Posterior cingulate gyrus (tissue), 11 donors: Measurements from ENCODE around the gene KCNG2.

Source experiments
- DNase-seq, 10 donors: peaks; one replicate each; pipeline versions ENCODE4 v3.0.0 to v3.0.0-alpha.2; 2020 to 2021; ENCODE audit warnings: mixed read lengths in 3 of 10
- intact Hi-C: fragments of 100-400 bp; cut with DNase I; formaldehyde crosslinking; loops from one replicate; pipeline ENCODE4 v1.15.1; 2023

Gene KCNG2

GRCh38 chr18:79766308-79766707 is 31.4 kb upstream of the KCNG2 start:
- peak in 3 of 10 donors; percentile 5 to 70 (median 63) for DNase-seq
- intact Hi-C loops, result no loop called here

GRCh38 chr18:79768745-79769144 is 29.0 kb upstream of the KCNG2 start:
- intact Hi-C loops, result no loop called here
- DNase-seq, result no peak

- DNase-seq, result peak in 2 of 10 donors; percentile 3 to 55
- intact Hi-C loops, result no loop called here
Measured at GRCh38 chr18:79769698-79770500, 27.8 kb upstream of the KCNG2 start.

- intact Hi-C loops, result no loop called here
- DNase-seq, result peak in 2 of 10 donors; percentile 4 to 29
Measured at GRCh38 chr18:79770501-79770815, 27.3 kb upstream of the KCNG2 start.

- intact Hi-C loops, result no loop called here
- DNase-seq, result peak in 2 of 10 donors; percentile 4 to 32
Measured at GRCh38 chr18:79770826-79771225, 26.9 kb upstream of the KCNG2 start.

- intact Hi-C loops, result no loop called here
Measured at GRCh38 chr18:79771446-79772107, 26.2 kb upstream of the KCNG2 start.

GRCh38 chr18:79772108-79772864 is 25.5 kb upstream of the KCNG2 start:
- DNase-seq, result peak in 2 of 10 donors; percentile 66 to 82

More at GRCh38 chr18:79771446-79772107, 26.2 kb upstream of the KCNG2 start:
- DNase-seq, result peak in 2 of 10 donors; percentile 1 to 39

GRCh38 chr18:79772865-79773696 is 24.7 kb upstream of the KCNG2 start:
- DNase-seq, result peak in 3 of 10 donors; percentile 2 to 62 (median 35)
- intact Hi-C loops, result no loop called here

More at GRCh38 chr18:79772108-79772864, 25.5 kb upstream of the KCNG2 start:
- intact Hi-C loops, result no loop called here

- intact Hi-C loops, result no loop called here
Measured at GRCh38 chr18:79774111-79774510, 23.6 kb upstream of the KCNG2 start.

GRCh38 chr18:79775441-79776221 is 22.1 kb upstream of the KCNG2 start:
- intact Hi-C loops, result no loop called here
- DNase-seq, result peak in 3 of 10 donors; percentile 3 to 66 (median 52)

More at GRCh38 chr18:79774111-79774510, 23.6 kb upstream of the KCNG2 start:
- DNase-seq, result peak in 3 of 10 donors; percentile 1 to 61 (median 37)

- DNase-seq, result no peak
- intact Hi-C loops, result no loop called here
Measured at GRCh38 chr18:79776674-79777073, 21.1 kb upstream of the KCNG2 start.

GRCh38 chr18:79778291-79778791 is 19.4 kb upstream of the KCNG2 start:
- intact Hi-C loops, result no loop called here
- peak in 3 of 10 donors; percentile 7 to 66 (median 66) for DNase-seq

- intact Hi-C loops, result no loop called here
- DNase-seq, result peak in 2 of 10 donors; percentile 2 to 39
Measured at GRCh38 chr18:79779021-79779699, 18.6 kb upstream of the KCNG2 start.

GRCh38 chr18:79779700-79780190 is 18.0 kb upstream of the KCNG2 start:
- DNase-seq, result peak in 2 of 10 donors; percentile 52 to 72
- intact Hi-C loops, result no loop called here

- intact Hi-C loops, result no loop called here
Measured at GRCh38 chr18:79780547-79780946, 17.2 kb upstream of the KCNG2 start.

GRCh38 chr18:79781331-79781941 is 16.3 kb upstream of the KCNG2 start:
- DNase-seq, result peak in 2 of 10 donors; percentile 70 to 79
- intact Hi-C loops, result no loop called here

More at GRCh38 chr18:79780547-79780946, 17.2 kb upstream of the KCNG2 start:
- DNase-seq, result peak in 1 of 10 donors; percentile 22

GRCh38 chr18:79782566-79783308 is 15.0 kb upstream of the KCNG2 start:
- intact Hi-C loops, result no loop called here
- DNase-seq, result peak in 2 of 10 donors; percentile 59 to 71
